Measurements from ENCODE around the gene ST6GALNAC3.

The ST6GALNAC3 gene

GRCh38 chr1:76257823-76258222, 183.3 kb downstream of the ST6GALNAC3 start:
- Histone ChIP-seq H3K27ac (no peak overlapping the region), H3K4me1 (no peaks in the 10 kb centered on the region), H3K4me3 (no peak overlapping the region), H3K9me3 (no peaks in the 10 kb centered on the region), H3K36me3 (no peaks in the 10 kb centered on the region), H3K27me3 (no peaks in the 10 kb centered on the region)
- no peak for DNase-seq
- no peak for TF ChIP-seq CTCF (IDR thresholded peaks at IDR 0.05)
- intact Hi-C loops (cut with DNase I; ENCODE audit: low total_unique reads) = no loop called here

GRCh38 chr1:76259270-76259669, 184.7 kb downstream of the ST6GALNAC3 start:
- no peaks in the 10 kb centered on the region for H3K4me1 ChIP-seq
- TF ChIP-seq CTCF (IDR thresholded peaks at IDR 0.05) = no peak
- no peak overlapping the region for H3K27ac ChIP-seq
- H3K36me3 ChIP-seq = no peaks in the 10 kb centered on the region
- H3K27me3 ChIP-seq = no peaks in the 10 kb centered on the region
- intact Hi-C loops (cut with DNase I; ENCODE audit: low total_unique reads) = no loop called here
- H3K9me3 ChIP-seq = no peaks in the 10 kb centered on the region
- no peak for DNase-seq
- no peak overlapping the region for H3K4me3 ChIP-seq

GRCh38 chr1:76260279-76260678, 185.7 kb downstream of the ST6GALNAC3 start:
- intact Hi-C loops (cut with DNase I; ENCODE audit: low total_unique reads) = no loop called here
- no peak overlapping the region for H3K27ac ChIP-seq
- no peaks in the 10 kb centered on the region for H3K9me3 ChIP-seq
- no peak for TF ChIP-seq CTCF (IDR thresholded peaks at IDR 0.05)
- DNase-seq = no peak
- no peaks in the 10 kb centered on the region for H3K36me3 ChIP-seq
- H3K4me3 ChIP-seq = no peak overlapping the region
- H3K4me1 ChIP-seq = no peaks in the 10 kb centered on the region
- H3K27me3 ChIP-seq = no peaks in the 10 kb centered on the region

GRCh38 chr1:76262601-76263000, 188.1 kb downstream of the ST6GALNAC3 start:
- H3K4me3 ChIP-seq = no peak overlapping the region
- TF ChIP-seq CTCF (IDR thresholded peaks at IDR 0.05) = no peak
- H3K27ac ChIP-seq = no peak overlapping the region
- H3K4me1 ChIP-seq = no peaks in the 10 kb centered on the region
- intact Hi-C loops (cut with DNase I; ENCODE audit: low total_unique reads) = no loop called here
- no peak for DNase-seq
- H3K36me3 ChIP-seq = no peaks in the 10 kb centered on the region
- H3K9me3 ChIP-seq = no peaks in the 10 kb centered on the region
- no peaks in the 10 kb centered on the region for H3K27me3 ChIP-seq

- H3K36me3 ChIP-seq = no peaks in the 10 kb centered on the region
- H3K27me3 ChIP-seq = no peaks in the 10 kb centered on the region
- H3K9me3 ChIP-seq = no peaks in the 10 kb centered on the region
- no peak overlapping the region for H3K4me3 ChIP-seq
- intact Hi-C loops (cut with DNase I; ENCODE audit: low total_unique reads) = no loop called here
- no peaks in the 10 kb centered on the region for H3K4me1 ChIP-seq
- TF ChIP-seq CTCF (IDR thresholded peaks at IDR 0.05) = no peak
- DNase-seq = no peak
- no peak overlapping the region for H3K27ac ChIP-seq
Observed at GRCh38 chr1:76264642-76265041, 190.1 kb downstream of the ST6GALNAC3 start.

- no peaks in the 10 kb centered on the region for H3K36me3 ChIP-seq
- H3K27ac ChIP-seq = no peak overlapping the region
- H3K4me1 ChIP-seq = no peaks in the 10 kb centered on the region
- H3K9me3 ChIP-seq = no peaks in the 10 kb centered on the region
- no peak overlapping the region for H3K4me3 ChIP-seq
- DNase-seq = no peak
- TF ChIP-seq CTCF (IDR thresholded peaks at IDR 0.05) = no peak
- no peaks in the 10 kb centered on the region for H3K27me3 ChIP-seq
- intact Hi-C loops (cut with DNase I; ENCODE audit: low total_unique reads) = no loop called here
Observed at GRCh38 chr1:76266762-76267161, 192.2 kb downstream of the ST6GALNAC3 start.

Measured in tibial artery (tissue), 4 donors.